Measurements from ENCODE around the gene BMPR1A.

The BMPR1A gene

GRCh38 chr10:86756511-86757112, at the start of gene BMPR1A:
TSS of gene BMPR1A (plus strand) at chr10:86756619. CDS start at chr10:86876019, 119,400 bp downstream.
- no peak for DNase-seq (ENCODE audit: low read depth)

DNA sequence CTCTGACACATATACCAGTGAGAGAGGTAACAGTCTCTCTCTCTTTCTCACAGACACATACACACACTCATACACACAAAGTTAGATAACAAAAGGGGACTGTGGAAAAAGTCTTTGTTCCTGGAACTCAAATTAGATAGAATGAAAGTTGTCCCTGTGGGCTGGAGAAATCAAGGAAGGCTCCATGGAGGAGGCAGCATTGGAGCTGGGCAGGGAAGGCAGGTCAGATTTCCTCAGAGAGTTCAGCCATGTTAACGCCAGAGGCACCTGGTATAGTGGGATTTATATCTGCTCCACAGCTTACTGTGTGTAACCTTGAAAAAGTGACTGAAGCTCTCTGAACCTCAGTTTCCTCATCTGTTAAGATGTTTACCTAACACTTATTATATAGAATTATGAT, 49.4 kb upstream of the BMPR1A start:
- DNase-seq (ENCODE audit: low read depth) = no peak

- no peak for DNase-seq (ENCODE audit: low read depth)
Measured at GRCh38 chr10:86707505-86707904, 48.9 kb upstream of the BMPR1A start.

GRCh38 chr10:86708068-86708782, 48.2 kb upstream of the BMPR1A start:
- no peak for DNase-seq (ENCODE audit: low read depth)

GRCh38 chr10:86708783-86709380, 47.5 kb upstream of the BMPR1A start:
- DNase-seq (ENCODE audit: low read depth) = no peak

DNA sequence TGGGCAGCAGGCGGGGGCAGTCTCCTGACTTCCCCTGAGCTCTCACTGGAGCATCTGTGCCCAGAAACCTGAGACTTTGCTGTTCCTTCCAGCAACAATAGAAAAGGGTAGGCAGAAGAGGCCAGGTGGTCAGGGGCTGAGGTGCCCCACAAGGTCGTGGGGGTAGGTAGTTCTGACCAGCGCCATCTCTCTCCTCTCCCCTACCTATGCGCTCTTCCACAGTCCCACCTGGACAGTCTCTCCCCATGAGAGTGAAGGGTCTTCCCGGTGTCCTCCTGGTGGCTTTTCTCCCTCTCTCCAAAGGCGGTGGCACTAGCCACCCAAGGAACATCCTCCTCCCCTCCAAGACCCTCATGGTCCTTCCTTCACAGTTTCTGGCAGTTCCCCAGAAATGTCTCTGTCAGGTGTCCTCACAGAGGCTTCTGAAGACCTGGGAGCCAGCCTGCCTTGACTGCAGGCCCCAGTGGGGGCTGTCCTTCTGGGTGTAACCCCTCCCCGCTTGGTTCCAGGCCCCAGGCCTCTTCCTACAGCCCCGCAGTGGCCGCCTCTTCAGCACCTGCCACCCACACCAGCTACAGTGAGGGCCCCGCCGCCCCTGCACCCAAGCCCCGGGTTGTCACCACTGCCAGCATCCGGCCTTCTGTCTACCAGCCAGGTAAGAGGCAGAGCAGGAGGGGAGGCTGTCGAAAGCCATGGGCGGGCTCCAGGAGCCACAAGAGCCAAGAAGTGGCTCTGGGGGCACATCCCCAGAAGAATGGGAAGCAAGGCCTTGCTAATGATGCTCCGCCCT, 46.8 kb upstream of the BMPR1A start:
- DNase-seq (ENCODE audit: low read depth) = no peak

- peak; percentile 53 for DNase-seq (ENCODE audit: low read depth)
Measured at GRCh38 chr10:86710987-86711512, 45.4 kb upstream of the BMPR1A start.

GRCh38 chr10:86711513-86712316, 44.7 kb upstream of the BMPR1A start:
- no peak for DNase-seq (ENCODE audit: low read depth)

GRCh38 chr10:86712317-86712707, 44.1 kb upstream of the BMPR1A start:
- no peak for DNase-seq (ENCODE audit: low read depth)

GRCh38 chr10:86715156-86715795, 41.1 kb upstream of the BMPR1A start:
- DNase-seq (ENCODE audit: low read depth) = no peak

DNA sequence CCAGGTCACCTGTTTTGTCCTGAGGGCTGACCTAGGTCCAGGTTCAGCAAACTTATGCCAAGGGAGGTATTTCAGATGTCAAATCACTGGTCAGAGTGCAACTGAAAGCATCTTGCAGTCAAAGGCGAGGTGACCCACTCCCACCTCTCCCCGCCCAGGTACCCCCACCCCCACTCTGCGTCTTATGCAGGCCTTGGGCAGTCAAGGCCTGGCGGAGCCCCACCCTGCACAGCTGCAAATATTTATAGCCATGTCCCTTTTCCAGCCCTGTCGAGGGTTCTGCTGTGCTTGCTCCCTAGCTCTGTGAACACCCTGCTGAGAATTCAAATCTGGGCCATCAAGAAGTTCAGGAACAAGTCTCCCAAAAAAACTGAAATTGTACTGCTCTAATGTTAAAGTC, 40.6 kb upstream of the BMPR1A start:
- no peak for DNase-seq (ENCODE audit: low read depth)

DNA sequence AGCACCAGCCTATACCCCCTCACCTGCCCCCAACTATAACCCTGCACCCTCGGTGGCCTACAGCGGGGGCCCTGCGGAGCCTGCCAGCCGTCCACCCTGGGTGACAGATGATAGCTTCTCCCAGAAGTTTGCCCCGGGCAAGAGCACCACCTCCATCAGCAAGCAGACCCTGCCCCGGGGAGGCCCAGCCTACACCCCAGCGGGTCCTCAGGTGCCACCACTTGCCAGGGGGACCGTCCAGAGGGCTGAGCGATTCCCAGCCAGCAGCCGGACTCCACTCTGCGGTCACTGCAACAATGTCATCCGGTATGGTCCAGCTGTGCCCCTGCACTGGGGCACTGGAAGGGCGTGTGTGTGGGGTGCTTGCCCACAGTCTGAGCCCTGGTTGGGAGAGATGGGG, 40.0 kb upstream of the BMPR1A start:
- DNase-seq (ENCODE audit: low read depth) = no peak

DNA sequence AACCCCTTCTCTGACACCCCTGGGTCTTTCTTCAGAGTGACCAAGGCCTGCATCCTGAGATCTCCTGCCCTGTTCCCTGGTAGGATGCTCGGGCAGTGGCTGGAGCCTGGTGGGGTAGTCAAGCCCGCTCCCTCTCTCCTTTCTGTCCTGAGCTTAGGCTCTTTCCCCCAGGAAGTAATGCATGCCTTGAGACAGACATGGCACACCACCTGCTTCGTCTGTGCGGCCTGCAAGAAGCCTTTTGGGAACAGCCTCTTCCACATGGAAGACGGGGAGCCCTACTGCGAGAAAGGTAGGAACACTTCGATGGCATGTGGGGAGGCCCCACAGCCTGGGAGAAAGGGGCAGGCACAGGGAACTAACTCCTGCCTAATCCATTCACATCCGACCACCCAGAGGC, 37.9 kb upstream of the BMPR1A start:
- DNase-seq (ENCODE audit: low read depth) = no peak

DNA sequence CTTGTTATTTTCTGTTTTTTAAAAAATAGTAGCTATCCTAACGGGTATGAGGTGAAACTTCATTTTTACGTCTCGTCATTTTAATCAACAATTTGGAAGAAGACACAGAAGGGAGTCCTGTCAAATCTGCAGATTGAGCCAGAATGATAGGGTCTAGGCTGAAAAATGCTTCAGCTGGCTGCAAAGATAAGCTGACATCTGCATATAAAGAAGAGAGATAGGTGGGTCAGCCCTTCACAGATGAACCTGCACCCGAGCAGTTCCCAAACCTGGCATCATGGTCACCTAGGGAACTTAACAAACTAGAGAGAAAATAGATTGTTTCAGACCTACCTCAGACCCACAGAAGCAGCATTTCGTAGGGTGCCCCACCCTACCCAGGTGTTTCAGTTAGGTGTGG, 35.2 kb upstream of the BMPR1A start:
- no peak for DNase-seq (ENCODE audit: low read depth)

- DNase-seq (ENCODE audit: low read depth) = no peak
Measured at GRCh38 chr10:86723009-86723408, 33.4 kb upstream of the BMPR1A start.

- DNase-seq (ENCODE audit: low read depth) = no peak
Measured at GRCh38 chr10:86724445-86724844, 32.0 kb upstream of the BMPR1A start.

GRCh38 chr10:86725980-86726676, 30.3 kb upstream of the BMPR1A start:
- no peak for DNase-seq (ENCODE audit: low read depth)

DNA sequence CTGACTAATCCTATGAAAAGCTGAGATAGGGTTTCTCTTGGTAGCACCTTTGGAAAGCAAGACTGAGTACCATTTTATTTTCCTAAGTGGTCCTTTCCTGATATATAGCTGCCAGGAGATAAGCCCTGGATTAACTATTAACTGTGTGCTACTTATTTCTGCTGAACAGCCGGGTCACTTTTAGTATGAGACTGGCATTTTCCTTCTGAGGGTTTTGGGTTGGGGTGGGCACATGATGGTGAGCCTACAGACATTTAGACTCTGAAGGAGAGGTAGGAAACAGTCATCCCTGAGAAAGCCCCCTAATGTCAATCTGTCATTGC, 29.8 kb upstream of the BMPR1A start:
- DNase-seq (ENCODE audit: low read depth) = no peak

GRCh38 chr10:86727470-86727869, 28.9 kb upstream of the BMPR1A start:
- DNase-seq (ENCODE audit: low read depth) = no peak

DNA sequence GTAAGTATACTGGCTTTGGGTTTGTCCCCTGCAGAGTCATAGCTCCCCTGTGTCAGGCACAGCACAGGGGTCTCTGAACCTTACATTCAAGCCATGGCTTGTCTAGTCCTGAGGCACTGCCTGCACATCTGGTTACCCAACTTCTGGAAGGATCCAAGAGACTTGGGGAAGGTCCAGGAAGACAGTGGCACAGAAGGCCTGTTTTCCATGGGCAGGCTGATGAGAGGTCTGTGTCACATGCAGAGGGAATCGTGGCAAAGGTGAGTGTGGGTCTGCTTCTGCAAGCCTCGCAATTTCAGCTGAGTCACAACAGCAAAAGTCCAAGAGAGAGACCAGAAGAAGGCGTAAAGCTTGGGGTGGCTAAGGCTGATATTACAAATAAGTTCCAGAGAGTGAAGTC, 28.4 kb upstream of the BMPR1A start:
- DNase-seq (ENCODE audit: low read depth) = no peak

DNA sequence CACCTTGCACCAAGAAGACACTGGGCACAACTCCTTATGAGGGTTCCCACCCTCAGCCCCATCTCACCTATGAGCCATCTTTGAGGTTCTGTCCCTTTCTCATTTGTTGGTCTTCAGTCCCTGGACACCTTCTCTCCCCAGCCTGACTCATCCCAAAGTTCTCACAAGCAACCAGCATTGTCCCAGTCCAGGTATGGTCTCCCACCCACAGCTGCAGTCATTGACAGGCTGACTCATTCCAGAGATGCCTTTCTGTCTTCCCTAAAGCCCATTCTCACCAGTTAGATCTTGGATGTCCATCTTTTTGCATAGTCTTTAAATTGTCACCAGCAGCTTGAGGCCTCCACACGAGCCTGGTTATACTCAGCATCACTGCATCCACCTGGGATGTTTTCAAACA, 26.7 kb upstream of the BMPR1A start:
- no peak for DNase-seq (ENCODE audit: low read depth)

All from HS-5 (cell line).